ENCODE results near the gene KRTAP16-1. TPM values are rescaled to one million over a fixed set of nuclear protein-coding genes. Genes with fewer than 3 reads are reported as not detected.

KRTAP16-1 gene
- total RNA-seq, 1 donor from 2014 or later = not detected

DNA sequence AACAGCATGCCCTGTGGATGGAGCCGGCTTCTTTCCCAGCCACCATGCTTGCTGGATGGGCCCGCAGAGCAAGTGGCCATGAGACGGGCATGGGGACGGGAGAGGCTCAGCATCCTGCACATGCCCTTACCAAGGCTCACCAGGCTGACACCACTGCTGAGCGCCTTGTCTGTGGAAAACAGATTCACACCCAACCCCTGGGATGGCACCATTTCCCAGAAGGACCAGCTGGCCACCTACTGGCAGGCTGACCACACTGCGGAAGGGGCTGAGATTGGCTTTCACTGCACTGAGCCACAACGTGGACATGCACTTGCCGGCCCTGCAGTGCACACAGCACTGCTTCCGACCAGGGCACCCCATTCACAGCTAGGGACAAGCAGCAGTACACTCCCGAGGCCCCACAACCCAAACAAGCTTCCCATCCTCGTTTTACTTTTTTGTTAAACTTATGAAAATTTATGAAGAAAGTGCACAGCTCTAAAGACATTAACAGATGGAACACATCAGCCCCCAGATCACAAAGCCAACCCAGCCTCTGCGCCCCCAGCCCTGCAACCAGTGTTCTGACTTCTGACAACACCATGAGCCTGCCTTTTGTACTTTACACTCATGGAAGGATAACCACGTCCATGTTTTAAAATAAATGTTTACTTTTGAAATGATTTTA, 20.3 kb upstream of the KRTAP16-1 start:
- no peaks in the 10 kb centered on the region for H3K4me1 Mint-ChIP-seq (ENCODE audit: unreplicated experiment)
- peaks cover 9% of the 10 kb centered on the region for H3K27me3 Mint-ChIP-seq (ENCODE audit: unreplicated experiment)
- H3K4me3 Mint-ChIP-seq (ENCODE audit: unreplicated experiment) = peak overlapping the region; percentile 26
- H3K36me3 Mint-ChIP-seq (ENCODE audit: low read depth, unreplicated experiment) = no peaks in the 10 kb centered on the region
- TF ChIP-seq, protein P1, sequence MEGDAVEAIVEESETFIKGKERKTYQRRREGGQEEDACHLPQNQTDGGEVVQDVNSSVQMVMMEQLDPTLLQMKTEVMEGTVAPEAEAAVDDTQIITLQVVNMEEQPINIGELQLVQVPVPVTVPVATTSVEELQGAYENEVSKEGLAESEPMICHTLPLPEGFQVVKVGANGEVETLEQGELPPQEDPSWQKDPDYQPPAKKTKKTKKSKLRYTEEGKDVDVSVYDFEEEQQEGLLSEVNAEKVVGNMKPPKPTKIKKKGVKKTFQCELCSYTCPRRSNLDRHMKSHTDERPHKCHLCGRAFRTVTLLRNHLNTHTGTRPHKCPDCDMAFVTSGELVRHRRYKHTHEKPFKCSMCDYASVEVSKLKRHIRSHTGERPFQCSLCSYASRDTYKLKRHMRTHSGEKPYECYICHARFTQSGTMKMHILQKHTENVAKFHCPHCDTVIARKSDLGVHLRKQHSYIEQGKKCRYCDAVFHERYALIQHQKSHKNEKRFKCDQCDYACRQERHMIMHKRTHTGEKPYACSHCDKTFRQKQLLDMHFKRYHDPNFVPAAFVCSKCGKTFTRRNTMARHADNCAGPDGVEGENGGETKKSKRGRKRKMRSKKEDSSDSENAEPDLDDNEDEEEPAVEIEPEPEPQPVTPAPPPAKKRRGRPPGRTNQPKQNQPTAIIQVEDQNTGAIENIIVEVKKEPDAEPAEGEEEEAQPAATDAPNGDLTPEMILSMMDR (IDR thresholded peaks at IDR 0.05; ENCODE audit: unreplicated experiment) = peak; percentile 80
- H3K9me3 Mint-ChIP-seq (ENCODE audit: unreplicated experiment) = no peaks in the 10 kb centered on the region
- DNase-seq (ENCODE audit: low spot score) = peak; percentile 77
- no peak overlapping the region for H3K27ac Mint-ChIP-seq (ENCODE audit: unreplicated experiment)

DNA sequence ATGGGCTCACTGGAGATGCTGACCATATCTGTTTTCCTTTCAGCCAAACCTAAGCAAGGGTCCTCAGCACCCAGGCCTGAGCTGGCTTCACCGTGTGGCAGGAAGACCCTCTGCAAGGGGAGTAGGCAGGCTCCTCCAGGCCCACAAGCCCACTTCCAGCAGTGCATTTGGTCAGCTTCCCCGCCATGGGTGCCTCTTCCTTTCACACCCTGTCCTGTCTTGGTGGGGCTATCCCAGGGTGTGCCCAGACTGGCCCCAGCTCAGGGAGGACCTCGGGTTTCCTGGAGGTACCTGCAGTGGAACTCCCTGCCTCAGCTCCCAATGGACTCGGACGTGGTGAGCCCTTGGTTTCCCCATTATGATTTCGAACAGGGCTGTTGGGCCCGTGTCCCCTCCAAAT, 19.1 kb upstream of the KRTAP16-1 start:
- TF ChIP-seq, protein P1 (IDR thresholded peaks at IDR 0.05; ENCODE audit: unreplicated experiment) = no peak
- Mint-ChIP-seq H3K9me3 (ENCODE audit: unreplicated experiment) (no peaks in the 10 kb centered on the region), H3K4me1 (ENCODE audit: unreplicated experiment) (no peaks in the 10 kb centered on the region), H3K36me3 (ENCODE audit: low read depth, unreplicated experiment) (no peaks in the 10 kb centered on the region), H3K27ac (ENCODE audit: unreplicated experiment) (no peak overlapping the region), H3K4me3 (ENCODE audit: unreplicated experiment) (no peak overlapping the region), H3K27me3 (ENCODE audit: unreplicated experiment) (peaks cover 5% of the 10 kb centered on the region)
- DNase-seq (ENCODE audit: low spot score) = no peak

DNA sequence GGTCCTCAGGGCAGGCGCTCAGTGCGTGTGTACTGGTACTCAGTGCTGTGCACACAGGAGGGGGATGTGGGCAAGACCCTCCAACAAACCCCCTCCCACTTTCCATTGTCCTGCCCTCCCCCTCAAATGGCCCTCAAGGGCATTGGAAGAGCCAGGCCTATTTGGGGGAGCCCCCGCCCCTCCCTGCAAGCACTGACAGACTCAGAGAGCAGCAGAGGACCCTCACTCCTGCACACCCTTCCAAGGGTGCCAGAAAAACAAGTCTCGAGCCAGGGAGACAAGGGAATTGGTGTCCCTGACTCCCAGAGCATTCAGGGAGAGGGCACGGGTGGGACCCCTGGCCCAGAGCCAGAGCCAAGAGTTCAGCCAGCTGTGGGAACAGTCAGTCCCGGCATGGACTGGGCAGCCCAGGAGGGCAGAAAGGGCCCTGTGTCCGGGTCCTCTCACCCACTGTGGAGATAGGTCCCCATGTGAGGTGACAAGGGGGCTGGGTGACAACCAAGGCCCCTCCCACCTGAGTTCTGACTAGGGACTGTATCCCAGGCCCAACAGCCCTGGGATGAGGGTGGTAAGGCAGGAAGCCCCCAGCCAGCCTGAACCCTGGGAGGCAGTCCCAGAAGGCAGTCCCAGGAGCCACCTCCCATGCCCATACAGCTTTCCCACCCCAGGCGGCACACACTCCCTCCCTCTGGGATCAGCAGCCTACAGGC, 18.5 kb upstream of the KRTAP16-1 start:
- no peak overlapping the region for H3K4me3 Mint-ChIP-seq (ENCODE audit: unreplicated experiment)

DNA sequence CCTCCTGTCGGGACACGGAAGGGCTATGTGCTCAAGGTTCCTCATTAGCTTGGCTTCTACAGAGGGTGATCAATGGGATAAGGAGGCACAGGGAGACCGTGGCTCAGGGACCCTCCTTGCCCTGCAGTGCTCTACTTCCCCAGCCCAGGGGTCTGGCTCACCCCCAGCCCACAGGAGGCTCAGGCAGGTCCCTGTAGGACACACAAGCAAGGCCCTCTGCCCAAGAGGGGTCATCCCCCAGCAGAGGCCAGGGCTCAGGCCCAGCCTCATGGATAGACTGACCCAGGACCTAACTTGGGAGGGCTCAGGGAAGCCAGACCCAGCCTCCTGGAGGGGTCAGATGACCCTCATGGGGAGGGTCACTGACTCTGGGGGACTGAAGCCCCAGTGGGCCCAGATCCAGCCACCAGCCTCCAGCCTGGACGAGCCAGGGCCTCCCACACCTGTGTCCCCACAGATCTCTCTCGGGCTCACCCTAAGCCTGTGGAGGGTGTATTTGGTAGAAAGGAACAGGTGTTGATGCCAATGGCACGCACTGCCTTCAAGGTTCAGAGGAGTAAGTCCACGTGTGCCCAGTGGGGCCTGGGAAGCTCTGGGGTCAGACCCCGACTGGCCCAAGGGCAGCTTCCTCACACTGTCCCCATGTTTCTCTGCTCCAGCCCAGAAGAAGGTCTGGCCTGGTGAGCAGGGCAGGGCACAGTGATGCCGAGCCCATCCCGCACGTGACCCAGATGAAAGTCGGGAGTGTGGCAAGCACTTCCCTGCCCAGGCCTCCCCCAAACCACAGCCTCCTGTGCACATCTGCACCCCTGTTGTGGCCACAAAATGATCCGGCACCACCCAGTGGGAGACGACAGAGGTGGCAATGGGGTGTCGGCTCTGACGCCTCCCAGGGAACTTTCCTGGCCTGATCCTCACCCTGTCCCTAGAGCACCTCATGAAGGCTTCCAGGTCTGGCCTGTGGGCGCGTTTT, 17.4 kb upstream of the KRTAP16-1 start:
- no peak for DNase-seq (ENCODE audit: low spot score)
- no peaks in the 10 kb centered on the region for H3K4me1 Mint-ChIP-seq (ENCODE audit: unreplicated experiment)
- H3K27me3 Mint-ChIP-seq (ENCODE audit: unreplicated experiment) = peaks cover 1% of the 10 kb centered on the region
- TF ChIP-seq, protein P1 (IDR thresholded peaks at IDR 0.05; ENCODE audit: unreplicated experiment) = no peak
- no peaks in the 10 kb centered on the region for H3K9me3 Mint-ChIP-seq (ENCODE audit: unreplicated experiment)
- peaks cover 3% of the 10 kb centered on the region for H3K36me3 Mint-ChIP-seq (ENCODE audit: low read depth, unreplicated experiment)
- no peak overlapping the region for H3K4me3 Mint-ChIP-seq (ENCODE audit: unreplicated experiment)
- no peak overlapping the region for H3K27ac Mint-ChIP-seq (ENCODE audit: unreplicated experiment)

More for the DNA sequence above, 18.5 kb upstream of the KRTAP16-1 start:
- H3K36me3 Mint-ChIP-seq (ENCODE audit: low read depth, unreplicated experiment) = peaks cover 3% of the 10 kb centered on the region
- peaks cover 3% of the 10 kb centered on the region for H3K27me3 Mint-ChIP-seq (ENCODE audit: unreplicated experiment)
- no peak overlapping the region for H3K27ac Mint-ChIP-seq (ENCODE audit: unreplicated experiment)
- no peaks in the 10 kb centered on the region for H3K9me3 Mint-ChIP-seq (ENCODE audit: unreplicated experiment)
- TF ChIP-seq, protein P1 (IDR thresholded peaks at IDR 0.05; ENCODE audit: unreplicated experiment) = no peak
- DNase-seq (ENCODE audit: low spot score) = no peak
- H3K4me1 Mint-ChIP-seq (ENCODE audit: unreplicated experiment) = no peaks in the 10 kb centered on the region

Data from endothelial cell (in vitro differentiated cells).